ENCODE data around the gene ZFP1.
"Not testable (repeated sequence)": the region's sequence is repeated elsewhere in the genome, so short reads cannot be mapped to it uniquely, and the experiment has no call there.

Gene ZFP1

GRCh38 chr16:75113541-75114121 lies 34.7 kb upstream of the ZFP1 start:
- no peak for DNase-seq

DNA sequence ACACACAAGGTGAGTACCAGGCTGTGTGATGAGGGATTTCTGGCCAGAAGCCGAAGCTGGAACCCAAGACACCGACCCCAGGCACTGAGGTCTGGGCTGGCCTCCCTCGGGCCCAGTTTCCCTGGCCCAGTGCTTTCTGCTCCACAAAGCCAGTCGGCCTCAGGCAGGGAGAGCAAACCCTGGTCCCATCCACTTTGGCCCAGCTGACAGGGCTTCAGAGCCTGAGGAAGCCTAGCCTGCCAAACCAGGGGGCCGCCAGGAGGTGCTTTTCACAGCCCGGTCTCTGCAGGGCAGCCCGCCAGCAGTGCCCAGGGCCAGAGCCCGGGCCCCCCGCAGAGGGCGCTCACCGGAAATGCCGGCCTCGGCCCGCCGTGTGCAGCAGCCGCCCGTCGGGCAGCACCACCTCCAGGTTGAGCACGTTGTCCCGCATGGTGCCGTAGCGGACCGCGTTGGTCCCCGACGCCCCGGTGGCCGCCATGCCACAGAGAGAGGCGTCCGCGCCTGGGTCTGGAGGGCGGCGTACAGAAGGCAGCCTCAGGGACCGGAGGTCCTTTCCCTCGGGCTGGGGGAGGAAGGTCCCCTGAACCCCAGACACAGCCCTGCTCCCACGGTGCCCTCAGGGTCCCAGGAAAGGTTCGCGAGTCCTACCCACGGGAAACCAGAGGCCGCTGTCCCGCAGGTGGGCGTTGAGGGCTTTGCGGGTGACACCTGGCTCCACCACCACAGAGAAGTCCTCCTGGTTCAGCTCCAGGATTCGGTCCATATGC lies 34.0 kb upstream of the ZFP1 start:
- no peak for DNase-seq

- no peak for DNase-seq
Measured at GRCh38 chr16:75114946-75115825, 33.1 kb upstream of the ZFP1 start.

GRCh38 chr16:75116081-75116910 lies 32.0 kb upstream of the ZFP1 start, which contains the start of gene LDHD:
TSS of gene LDHD (minus strand) at chr16:75116780. CDS start at chr16:75116720, 60 bp downstream.
- no peak for DNase-seq

- DNase-seq = no peak
Measured at GRCh38 chr16:75116911-75117245, 31.4 kb upstream of the ZFP1 start.

DNA sequence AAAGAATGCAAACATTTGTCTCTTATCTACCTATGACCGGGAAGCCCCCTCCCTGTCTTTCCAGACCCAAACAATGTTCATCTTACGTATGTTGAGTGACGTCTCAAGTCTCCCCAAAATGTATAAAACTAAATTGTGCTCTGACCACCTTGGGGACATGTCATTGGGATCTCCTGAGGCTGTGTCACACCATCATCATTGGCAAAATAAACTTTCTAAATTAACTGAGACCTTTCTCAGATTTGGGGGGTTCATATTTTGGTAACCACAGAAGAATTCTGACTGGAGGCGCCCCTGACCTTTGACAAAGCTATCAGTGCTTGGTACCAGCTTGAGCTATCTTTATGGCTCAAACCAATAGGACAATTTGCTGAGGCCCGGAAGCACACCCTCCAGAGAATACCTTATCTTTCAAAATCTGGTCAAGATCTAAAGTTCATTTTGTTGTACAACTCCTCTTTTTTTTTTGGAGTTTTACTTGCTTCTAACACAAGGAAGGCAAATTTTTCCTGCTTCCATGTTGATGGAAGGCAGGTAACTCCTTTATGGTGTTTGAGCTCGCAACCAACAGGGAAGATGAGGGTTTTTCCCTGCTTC lies 29.3 kb upstream of the ZFP1 start:
- DNase-seq = no peak

DNA sequence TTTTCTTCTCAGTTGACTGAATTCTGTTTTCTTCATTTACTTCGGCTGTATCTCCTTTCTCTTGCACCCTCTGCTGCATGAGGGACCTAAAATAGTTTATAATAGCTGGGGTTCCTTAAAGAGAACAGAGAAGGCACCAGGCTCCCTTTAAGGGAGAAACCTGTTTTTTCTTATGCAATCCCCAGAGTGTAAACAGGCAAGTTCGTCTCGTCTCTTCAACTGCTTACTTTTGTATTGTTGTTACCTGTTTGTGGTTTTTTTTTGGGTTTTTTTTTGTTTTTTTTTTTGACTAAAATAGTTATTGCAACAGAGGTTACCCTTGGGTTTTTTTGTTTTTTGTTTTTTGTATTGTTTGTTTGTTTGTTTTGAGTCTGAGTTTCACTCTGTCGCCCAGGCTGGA lies 28.1 kb upstream of the ZFP1 start:
- no peak for DNase-seq

DNA sequence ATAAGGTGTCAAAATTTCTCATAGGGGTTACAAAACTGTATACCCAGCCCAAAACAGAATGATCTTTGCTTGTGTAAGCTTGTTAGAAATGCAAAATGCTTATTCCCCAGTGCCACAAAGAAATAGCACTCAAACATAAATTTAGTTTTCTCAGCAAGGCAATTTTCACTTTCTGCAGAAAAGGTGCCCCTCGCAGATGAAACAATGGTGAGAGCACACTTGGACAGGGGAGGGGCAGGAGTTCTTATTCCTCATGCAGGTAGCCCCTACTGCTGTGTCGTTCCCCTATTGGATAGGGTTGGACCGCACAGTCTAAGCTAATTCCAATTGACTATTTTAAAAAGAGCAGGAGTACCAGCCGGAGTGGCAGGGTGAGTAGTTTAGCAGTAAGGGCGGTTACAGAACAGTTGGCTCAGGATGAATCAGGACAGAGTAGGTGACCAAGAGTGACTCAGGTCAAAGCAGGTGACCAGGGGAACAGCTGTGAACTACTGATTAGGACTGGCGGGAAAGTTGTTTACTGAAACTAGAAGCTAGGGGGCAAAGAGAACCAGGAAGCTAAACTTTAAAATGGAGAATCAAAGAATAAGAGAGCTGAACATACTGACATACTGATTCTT lies 26.3 kb upstream of the ZFP1 start:
- no peak for DNase-seq

- no peak for DNase-seq
Measured at GRCh38 chr16:75122609-75123008, 25.7 kb upstream of the ZFP1 start.

- DNase-seq = no peak
Measured at GRCh38 chr16:75127713-75128415, 20.5 kb upstream of the ZFP1 start.

GRCh38 chr16:75129421-75130149 lies 18.7 kb upstream of the ZFP1 start:
- not testable (repeated sequence) for DNase-seq

GRCh38 chr16:75130150-75130771 lies 18.1 kb upstream of the ZFP1 start:
- no peak for DNase-seq

DNA sequence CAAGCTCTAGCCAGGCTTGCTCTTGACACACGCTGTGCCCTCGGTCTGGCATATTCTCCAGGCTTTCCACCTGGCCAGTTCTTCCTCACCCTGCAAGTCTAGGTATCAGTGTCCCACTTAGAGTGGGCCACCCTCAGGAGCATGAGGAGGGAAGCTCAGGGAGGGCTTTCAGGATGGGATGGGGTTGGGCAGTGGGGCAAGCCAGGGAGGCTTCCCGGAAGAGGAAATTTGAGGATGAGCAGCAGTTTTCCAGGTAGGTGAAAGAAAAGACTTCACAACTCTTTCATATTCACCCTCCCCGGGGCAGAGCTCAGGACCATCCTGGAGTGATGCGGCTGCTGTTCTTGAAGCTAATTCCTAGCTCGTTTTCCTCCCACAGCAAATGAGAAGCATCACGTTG lies 17.2 kb upstream of the ZFP1 start:
- DNase-seq = no peak

GRCh38 chr16:75138233-75138632 lies 10.1 kb upstream of the ZFP1 start:
- DNase-seq = no peak

GRCh38 chr16:75138636-75139035 lies 9.7 kb upstream of the ZFP1 start:
- no peak for DNase-seq

GRCh38 chr16:75139498-75139897 lies 8.8 kb upstream of the ZFP1 start:
- DNase-seq = no peak

GRCh38 chr16:75143941-75144340 lies 4.4 kb upstream of the ZFP1 start:
- no peak for DNase-seq

DNA sequence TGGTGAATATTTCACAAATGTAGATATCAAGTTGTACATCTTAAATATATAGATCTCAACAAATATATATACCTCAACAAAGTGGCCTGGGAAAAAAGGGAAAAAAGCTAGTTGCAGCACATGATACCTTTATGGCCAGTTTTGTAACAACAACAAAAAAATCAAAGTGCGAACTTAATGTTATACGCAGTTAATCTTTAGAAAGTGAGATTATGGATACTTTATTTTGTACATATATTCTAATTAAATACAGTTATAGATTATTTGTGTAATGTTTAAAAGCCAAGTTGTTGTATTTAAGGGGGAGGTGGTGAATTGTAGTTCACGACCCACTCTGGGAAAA lies 385 bp upstream of the ZFP1 start:
- no peak for DNase-seq

DNA sequence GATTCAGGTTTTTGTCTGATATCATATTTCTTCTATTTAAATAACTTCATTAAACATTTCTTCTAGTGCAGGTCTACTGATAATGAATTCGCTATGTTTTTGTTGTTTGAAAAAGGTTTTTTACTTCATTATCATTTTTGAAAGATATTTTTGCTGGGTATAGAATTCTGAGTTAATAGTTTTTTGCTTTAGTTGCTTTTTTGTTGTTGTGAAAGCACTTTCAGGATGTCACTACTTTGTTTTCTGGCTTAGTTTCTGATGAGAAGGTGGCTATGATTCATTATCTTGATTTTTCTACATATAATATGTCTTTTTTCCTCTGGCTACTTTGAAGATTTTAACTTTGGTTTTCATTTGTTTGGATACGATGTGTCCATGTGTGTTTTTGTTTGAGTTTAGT lies 3.5 kb downstream of the ZFP1 start:
- no peak for DNase-seq

DNA sequence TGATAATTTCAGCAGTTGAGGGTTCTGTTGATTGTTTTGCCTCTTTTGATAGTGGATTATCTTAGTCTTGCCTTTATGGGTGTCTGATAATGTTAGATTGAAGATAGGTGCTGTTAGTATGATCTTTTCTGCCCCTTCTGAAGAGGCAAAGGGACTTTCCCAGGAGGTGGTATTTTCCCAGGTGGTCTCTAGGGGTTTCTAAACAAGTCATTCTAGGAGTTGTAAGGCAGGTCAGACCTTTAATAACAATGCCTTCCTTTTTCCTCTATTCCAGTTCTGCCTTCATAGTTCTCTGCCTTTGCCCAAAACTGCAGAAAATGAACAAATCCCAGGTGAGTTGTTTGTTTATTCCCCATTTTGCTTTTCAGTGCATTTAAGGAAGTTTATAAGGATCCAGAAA lies 4.3 kb downstream of the ZFP1 start:
- DNase-seq = no peak
